Fibroblast of villous mesenchyme (primary cell): ENCODE measurements around the gene MCM8. TPM values are rescaled to one million over a fixed set of nuclear protein-coding genes. Genes with fewer than 3 reads are reported as not detected.

Experiments used
- DNase-seq: peaks from one replicate; pipeline ENCODE4 v3.0.0-alpha.2; 2010; ENCODE audit warnings: low read depth
- H3K4me3 ChIP-seq: 2 replicates; pipeline ENCODE4 v1.5.1; 2011; ENCODE audit warnings: low read depth, mild to moderate bottlenecking, low read length
- CTCF ChIP-seq: IDR thresholded peaks from 2 replicates; pipeline ENCODE4 v1.5.1; 2012; ENCODE audit warnings: low read depth, mild to moderate bottlenecking, low read length; ENCODE audit not compliant: insufficient read depth
- total RNA-seq: library from RNA; depleted of rRNA; stranded (reverse); fragments of >200 nt; gene quantifications from 2 replicates; pipeline ENCODE4 v1.2.3, GENCODE V29; 2012

MCM8 gene
- total RNA-seq, 1 donor: 13.0 TPM

DNA sequence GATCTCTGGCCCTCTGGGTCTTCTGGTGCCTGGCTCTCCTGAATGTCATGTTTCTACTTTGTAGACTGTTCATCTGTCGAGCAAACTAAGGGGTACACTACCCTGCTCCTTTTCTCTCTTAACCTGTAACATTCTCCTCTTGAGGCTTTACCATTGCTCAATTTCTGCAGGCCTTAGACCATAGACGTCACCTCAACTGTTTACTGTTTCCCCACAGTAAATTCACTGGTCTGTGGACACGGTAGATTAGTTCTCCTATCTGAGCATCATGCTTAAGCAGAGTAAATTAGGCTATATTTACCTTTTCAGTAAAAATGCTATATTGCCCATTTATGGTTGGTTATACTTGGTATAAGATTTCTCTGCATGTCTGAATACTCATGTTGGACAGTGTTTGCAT is 40.5 kb downstream of the MCM8 start:
- no peak overlapping the region for H3K4me3 ChIP-seq
- peak; percentile 32 for DNase-seq
- TF ChIP-seq CTCF: no peak

DNA sequence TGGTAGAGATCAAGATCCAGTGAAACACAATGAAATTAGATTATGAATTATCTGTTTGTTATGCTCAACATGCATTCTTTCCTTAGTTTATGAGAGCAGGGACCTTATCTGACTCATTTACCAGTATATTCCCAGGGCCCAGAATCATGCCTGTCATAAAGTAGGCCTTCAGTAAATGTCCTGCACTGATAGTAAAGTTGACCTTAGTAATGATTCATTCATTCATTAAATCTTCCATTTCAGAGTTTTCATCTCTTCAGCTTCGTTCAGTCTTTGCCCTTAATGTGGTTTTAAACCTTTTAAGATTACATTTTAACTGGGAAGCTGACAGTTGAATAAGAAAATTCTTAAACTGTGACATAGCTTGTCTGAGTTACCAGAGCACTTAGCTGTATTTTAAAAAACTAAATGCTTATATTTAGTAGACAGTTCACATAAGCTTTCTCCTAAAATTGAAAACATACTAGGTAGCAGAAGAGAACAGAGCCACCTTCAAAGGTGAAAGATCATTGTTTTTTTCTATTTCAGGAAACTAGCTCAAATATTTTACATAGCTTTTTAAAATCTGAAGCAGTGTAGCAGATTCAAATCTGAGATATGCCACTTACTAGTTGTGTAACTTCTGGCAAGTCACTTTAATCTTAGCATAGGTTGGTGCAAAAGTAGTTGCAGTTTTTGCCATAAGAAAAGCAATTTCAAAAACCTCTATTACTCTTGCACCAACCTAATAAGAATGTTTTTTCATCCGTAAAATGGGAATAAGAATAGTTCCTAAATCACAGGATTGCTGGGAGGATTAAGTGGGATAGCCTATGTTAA is 41.4 kb downstream of the MCM8 start:
- peak; percentile 79 for DNase-seq
- H3K4me3 ChIP-seq: no peak overlapping the region
- no peak for TF ChIP-seq CTCF

DNA sequence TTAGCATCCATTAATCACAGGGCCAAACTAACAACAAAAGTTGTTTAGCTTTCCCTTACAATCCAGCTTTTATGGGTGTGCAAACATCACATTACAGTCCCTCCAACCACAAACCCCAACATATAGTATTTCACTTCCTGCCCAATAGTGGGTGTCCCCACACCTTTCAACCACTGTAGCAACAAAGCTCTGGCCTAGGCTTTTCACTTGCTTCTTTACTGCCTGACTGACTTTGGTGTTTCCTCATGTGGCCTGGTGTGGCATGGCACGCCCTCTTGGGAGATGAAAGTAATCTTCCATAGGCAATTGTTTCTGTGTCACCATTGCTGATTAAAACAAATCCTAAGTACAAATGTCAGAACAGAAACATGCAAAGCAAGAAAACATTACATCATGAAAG is 46.3 kb downstream of the MCM8 start:
- no peak overlapping the region for H3K4me3 ChIP-seq
- no peak for TF ChIP-seq CTCF
- peak; percentile 26 for DNase-seq

- no peak for DNase-seq
- no peak overlapping the region for H3K4me3 ChIP-seq
- TF ChIP-seq CTCF: no peak
Measured at GRCh38 chr20:5999783-6000182, 49.3 kb downstream of the MCM8 start.

- H3K4me3 ChIP-seq: no peak overlapping the region
- no peak for DNase-seq
- no peak for TF ChIP-seq CTCF
Measured at GRCh38 chr20:6000871-6001270, 50.4 kb downstream of the MCM8 start.

GRCh38 chr20:6006603-6006949 is 56.1 kb downstream of the MCM8 start:
- H3K4me3 ChIP-seq: peak overlapping the region; percentile 79
- TF ChIP-seq CTCF: no peak
- DNase-seq: no peak

DNA sequence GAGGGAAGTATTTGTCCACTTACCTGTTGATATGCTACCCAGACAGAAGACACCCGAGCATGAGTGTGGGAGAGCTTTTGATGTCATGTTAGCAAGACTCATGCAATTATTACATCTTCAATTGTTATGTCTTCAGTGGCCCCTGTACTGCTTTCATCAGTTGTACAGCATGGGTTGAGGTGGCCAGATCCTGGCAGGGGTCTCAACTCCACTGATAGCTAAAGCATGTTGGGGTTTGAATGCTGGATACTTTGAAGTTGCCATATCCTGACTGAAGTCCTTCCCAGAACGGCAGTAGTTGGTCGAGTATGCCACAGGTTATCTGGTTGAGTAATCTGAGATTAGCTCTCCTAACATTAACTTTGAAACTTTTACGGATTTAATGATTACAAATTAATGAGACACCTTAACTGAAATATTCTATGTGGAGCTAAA is 56.7 kb downstream of the MCM8 start:
- DNase-seq: peak; percentile 11
- no peak for TF ChIP-seq CTCF
- H3K4me3 ChIP-seq: peak overlapping the region; percentile 79
